C4-2B (cell line): ENCODE measurements around the gene DPP8.
A peak's percentile ranks its signal among the peaks of the same experiment; 100 is the strongest.
"Not testable (repeated sequence)": the region's sequence is repeated elsewhere in the genome, so short reads cannot be mapped to it uniquely, and the experiment has no call there.

ENCODE experiments used
- H3K27ac ChIP-seq: fragments of 450-650 bp; 2 replicates; pipeline ENCODE4 v1.5.1; 2017
- ZFX ChIP-seq: fragments of 450-650 bp; IDR thresholded peaks from 2 replicates; pipeline ENCODE4 v1.6.1; 2017
- TF ChIP-seq, protein P1 (sequence below): fragments of 450-650 bp; conservative IDR thresholded peaks from 2 replicates; pipeline ENCODE4 v1.5.1; 2017; ENCODE audit warnings: mild to moderate bottlenecking

Gene DPP8

DNA sequence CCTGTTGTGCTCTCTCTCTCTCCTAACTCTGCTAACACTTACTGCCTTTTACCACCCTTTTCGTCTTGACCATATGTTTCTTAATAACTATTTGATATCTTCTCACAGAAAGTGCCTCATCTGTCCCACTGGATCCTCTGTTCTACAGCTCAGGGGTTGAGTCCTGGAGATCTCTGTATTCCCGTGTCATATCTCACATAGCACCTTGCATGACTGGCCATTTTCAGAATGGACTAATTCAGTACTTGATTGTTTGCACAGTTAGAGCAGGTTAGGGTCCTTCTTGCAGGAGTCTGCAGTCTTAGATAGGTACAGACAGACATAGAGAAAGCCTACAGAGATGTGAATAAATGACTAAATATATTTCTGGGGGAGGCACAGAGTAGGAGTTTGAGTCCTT is 33.7 kb upstream of the DPP8 start:
- TF ChIP-seq, protein P1, sequence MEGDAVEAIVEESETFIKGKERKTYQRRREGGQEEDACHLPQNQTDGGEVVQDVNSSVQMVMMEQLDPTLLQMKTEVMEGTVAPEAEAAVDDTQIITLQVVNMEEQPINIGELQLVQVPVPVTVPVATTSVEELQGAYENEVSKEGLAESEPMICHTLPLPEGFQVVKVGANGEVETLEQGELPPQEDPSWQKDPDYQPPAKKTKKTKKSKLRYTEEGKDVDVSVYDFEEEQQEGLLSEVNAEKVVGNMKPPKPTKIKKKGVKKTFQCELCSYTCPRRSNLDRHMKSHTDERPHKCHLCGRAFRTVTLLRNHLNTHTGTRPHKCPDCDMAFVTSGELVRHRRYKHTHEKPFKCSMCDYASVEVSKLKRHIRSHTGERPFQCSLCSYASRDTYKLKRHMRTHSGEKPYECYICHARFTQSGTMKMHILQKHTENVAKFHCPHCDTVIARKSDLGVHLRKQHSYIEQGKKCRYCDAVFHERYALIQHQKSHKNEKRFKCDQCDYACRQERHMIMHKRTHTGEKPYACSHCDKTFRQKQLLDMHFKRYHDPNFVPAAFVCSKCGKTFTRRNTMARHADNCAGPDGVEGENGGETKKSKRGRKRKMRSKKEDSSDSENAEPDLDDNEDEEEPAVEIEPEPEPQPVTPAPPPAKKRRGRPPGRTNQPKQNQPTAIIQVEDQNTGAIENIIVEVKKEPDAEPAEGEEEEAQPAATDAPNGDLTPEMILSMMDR, result no peak
- TF ChIP-seq ZFX, result no peak
- no peak overlapping the region; the same call in 1 of the 2 replicates for H3K27ac ChIP-seq

DNA sequence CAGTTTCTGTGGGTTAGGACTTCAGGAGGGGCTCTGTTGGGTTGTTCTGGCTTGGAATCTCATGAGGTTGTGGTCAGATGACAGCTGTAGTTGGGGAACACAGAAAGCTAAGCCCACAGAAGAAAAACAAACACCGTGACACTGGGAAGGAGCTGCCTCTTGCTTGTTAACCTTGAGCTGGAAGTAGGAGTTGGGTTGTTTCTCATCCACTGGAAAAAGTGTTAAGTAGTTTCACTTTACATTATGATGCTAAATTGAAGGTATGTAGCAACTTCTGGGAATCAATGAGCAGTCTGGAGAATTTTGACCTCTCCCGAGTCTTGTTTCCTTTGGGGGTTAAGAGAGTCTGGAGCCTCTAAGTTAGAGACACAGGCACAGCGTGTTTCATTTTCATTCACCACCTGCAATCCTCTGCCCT is 33.2 kb upstream of the DPP8 start:
- TF ChIP-seq, protein P1, result no peak
- no peak for TF ChIP-seq ZFX
- no peak overlapping the region; the same call in 1 of the 2 replicates for H3K27ac ChIP-seq

DNA sequence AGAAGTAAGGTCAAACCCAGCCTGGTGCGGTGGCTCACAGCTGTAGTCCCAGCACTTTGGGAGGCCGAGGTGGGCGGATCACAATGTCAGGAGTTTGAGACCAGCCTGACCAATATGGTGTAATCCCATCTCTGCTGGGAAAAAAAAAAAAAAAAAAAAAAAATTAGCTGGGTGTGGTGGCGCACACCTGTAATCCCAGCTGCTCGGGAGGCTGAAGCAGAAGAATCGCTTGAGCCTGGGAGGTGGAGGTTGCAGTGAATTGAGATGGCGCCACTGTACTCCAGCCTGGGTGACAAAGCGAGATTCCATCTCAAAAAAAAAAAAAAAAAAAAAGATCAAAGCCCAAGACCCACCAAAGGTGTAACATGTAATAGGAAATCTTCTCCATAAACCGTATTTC is 31.8 kb upstream of the DPP8 start:
- H3K27ac ChIP-seq, result not testable (repeated sequence)

DNA sequence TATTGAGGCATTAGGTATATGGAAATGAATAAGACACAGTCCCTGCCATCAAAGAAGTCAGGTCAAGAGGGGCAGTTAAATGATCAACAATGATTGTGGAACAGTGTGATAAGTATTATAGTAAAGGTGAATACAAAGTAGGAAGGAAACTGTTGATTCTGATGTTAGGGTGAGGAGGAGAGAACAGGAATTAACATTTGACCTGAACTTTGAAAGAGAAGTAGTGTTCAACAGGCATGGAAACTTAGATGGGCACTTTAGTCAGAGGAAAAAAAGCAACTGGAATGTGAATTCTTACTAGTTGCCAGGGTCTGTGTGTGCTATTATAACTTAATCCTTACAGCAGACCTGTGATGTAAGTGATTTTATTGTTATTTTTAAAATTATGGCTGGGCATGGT is 30.4 kb upstream of the DPP8 start:
- TF ChIP-seq, protein P1, result no peak
- TF ChIP-seq ZFX, result no peak
- H3K27ac ChIP-seq, result no peak overlapping the region

DNA sequence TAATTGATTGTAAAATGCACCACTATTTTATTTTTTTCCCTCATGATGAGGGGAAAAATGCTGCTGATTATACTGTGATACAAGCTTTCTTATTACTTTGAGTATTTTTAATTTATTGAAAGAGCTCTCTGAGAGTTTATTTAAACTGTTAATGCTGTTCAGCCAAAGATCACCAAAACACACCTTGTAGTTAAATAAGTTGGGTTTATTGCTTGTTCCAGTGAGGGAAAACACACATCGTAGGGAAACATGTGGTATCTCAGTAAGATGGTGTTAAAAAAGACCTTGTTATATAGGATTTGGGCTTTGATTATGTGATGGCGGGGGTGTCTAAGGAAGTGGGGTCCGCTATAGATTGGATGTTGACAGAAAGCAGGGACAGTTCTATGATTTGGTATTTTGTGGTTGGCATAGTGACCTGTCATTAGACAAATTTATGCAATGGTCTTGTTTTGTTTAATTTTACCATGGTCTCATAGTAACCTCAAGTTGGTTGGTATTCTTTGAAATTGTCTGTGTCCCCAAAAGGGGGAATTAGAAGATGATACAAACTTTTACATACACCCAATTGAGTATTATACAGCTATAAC is 23.8 kb upstream of the DPP8 start:
- no peak overlapping the region for H3K27ac ChIP-seq
- no peak for TF ChIP-seq ZFX
- TF ChIP-seq, protein P1, result no peak

DNA sequence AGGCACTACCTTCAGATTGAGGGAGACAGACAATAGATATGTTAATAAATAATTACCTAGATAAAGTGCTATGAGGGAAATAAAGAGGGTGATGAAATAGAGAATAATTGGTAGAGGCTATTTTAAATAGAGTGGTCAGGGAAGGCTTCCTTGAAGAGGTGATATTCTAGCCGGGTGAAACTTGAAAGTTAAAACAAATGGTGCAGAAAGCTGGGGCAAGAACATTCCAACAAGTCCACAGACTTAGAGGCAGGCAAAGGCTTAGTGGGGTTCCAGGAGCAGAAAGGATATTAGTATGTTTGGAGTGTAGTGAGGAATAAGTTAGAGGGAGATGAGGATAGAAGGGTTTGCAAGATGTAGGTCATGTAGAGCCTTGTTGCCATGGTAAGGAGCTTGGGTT is 22.8 kb upstream of the DPP8 start:
- no peak for TF ChIP-seq ZFX
- TF ChIP-seq, protein P1, result no peak
- no peak overlapping the region for H3K27ac ChIP-seq

DNA sequence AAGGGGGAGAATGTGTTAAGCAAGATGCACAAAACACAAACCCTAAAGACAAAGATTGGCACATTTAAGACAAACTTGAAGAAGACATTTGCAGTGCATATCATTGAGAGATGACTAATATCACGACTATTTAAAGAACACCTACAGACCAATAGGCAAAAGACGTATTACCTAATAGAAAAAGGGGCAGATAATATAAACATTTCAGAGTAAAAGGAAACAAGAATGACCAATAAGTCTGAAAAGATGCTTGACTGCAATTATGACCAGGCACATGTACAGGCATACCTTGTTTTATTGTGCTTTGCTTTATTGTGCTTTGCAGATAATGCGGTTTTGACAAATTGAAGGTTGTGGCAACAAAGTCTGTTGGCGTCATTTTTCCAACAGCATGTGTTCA is 17.7 kb upstream of the DPP8 start:
- H3K27ac ChIP-seq, result no peak overlapping the region
- TF ChIP-seq ZFX, result no peak
- TF ChIP-seq, protein P1, result no peak

DNA sequence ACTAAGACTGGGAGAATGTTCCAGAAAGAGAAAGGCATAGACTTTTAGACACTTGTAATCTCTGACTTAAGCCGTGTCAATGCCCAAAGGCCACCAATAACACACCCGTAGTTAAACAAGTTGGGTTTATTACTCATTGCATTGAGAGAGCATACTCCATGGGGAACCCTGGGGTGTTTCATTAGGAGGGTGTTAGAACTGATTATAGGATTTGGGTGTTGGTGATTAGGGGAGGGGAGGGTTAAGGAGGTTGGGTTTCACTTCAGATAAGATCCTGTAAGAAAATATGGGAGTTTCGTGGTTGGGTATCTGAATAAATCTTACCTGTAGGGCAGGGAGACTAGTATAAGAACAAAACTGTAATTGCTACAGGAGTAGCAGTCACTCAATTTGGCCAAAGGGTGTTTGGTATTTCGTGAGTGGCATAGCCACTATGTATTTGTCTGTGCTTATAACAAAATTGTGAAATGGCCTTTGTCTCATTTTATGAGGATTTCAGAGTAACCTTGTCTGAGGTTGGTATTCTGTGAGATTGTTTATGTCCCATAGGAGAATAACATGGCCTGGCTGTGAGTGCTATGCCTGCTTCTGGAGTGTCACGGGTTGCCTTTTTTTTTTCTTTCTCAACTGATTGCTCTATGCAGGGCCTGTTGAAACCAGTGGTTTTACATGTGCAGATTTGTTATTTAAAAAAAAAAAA is 15.7 kb upstream of the DPP8 start:
- H3K27ac ChIP-seq, result peak overlapping the region; percentile 71
- no peak for TF ChIP-seq ZFX
- TF ChIP-seq, protein P1, result no peak
